Measurements from ENCODE around the gene TMEM51. TPM values are rescaled to one million over a fixed set of nuclear protein-coding genes. Genes with fewer than 3 reads are reported as not detected.

The TMEM51 gene
- total and polyA plus RNA-seq, 2 of the 13 experiments (the other 11 are each of a cell fraction or from before 2014, with no cell fraction given), result 12.2 to 22.3 TPM

GRCh38 chr1:15152318-15153183, 996 bp upstream of the TMEM51 start (continued):
- TF ChIP-seq, protein P1, sequence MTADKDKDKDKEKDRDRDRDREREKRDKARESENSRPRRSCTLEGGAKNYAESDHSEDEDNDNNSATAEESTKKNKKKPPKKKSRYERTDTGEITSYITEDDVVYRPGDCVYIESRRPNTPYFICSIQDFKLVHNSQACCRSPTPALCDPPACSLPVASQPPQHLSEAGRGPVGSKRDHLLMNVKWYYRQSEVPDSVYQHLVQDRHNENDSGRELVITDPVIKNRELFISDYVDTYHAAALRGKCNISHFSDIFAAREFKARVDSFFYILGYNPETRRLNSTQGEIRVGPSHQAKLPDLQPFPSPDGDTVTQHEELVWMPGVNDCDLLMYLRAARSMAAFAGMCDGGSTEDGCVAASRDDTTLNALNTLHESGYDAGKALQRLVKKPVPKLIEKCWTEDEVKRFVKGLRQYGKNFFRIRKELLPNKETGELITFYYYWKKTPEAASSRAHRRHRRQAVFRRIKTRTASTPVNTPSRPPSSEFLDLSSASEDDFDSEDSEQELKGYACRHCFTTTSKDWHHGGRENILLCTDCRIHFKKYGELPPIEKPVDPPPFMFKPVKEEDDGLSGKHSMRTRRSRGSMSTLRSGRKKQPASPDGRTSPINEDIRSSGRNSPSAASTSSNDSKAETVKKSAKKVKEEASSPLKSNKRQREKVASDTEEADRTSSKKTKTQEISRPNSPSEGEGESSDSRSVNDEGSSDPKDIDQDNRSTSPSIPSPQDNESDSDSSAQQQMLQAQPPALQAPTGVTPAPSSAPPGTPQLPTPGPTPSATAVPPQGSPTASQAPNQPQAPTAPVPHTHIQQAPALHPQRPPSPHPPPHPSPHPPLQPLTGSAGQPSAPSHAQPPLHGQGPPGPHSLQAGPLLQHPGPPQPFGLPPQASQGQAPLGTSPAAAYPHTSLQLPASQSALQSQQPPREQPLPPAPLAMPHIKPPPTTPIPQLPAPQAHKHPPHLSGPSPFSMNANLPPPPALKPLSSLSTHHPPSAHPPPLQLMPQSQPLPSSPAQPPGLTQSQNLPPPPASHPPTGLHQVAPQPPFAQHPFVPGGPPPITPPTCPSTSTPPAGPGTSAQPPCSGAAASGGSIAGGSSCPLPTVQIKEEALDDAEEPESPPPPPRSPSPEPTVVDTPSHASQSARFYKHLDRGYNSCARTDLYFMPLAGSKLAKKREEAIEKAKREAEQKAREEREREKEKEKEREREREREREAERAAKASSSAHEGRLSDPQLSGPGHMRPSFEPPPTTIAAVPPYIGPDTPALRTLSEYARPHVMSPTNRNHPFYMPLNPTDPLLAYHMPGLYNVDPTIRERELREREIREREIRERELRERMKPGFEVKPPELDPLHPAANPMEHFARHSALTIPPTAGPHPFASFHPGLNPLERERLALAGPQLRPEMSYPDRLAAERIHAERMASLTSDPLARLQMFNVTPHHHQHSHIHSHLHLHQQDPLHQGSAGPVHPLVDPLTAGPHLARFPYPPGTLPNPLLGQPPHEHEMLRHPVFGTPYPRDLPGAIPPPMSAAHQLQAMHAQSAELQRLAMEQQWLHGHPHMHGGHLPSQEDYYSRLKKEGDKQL (CRISPR knock-in tag; IDR thresholded peaks at IDR 0.05; ENCODE audit: low read depth), result no peak
- TF ChIP-seq DNMT3B (CRISPR knock-in tag; conservative IDR thresholded peaks at IDR 0.05) (0 out of 2 replicates have a peak, but pooled peaks have one; percentile 5), NFYB (CRISPR knock-in tag; IDR thresholded peaks at IDR 0.05) (0 out of 2 replicates have a peak, but pooled peaks have one; percentile 8), SNAPC5 (CRISPR knock-in tag; IDR thresholded peaks at IDR 0.05; ENCODE audit: borderline replicate concordance) (no peak), NRL (CRISPR knock-in tag; IDR thresholded peaks at IDR 0.05; ENCODE audit: borderline replicate concordance) (no peak), ZNF577 (CRISPR knock-in tag; IDR thresholded peaks at IDR 0.05; ENCODE audit: borderline replicate concordance, low read depth) (no peak), ZNF766 (CRISPR knock-in tag; IDR thresholded peaks at IDR 0.05; ENCODE audit: borderline replicate concordance) (no peak), RFX1 (IDR thresholded peaks at IDR 0.05) (no peak), ZNF441 (CRISPR knock-in tag; IDR thresholded peaks at IDR 0.05; ENCODE audit: borderline replicate concordance) (peak; percentile 48; the same call in 1 of the 2 replicates), ZNF264 (CRISPR knock-in tag; IDR thresholded peaks at IDR 0.05) (no peak; the same call in 1 of the 2 replicates), ZNF30 (CRISPR knock-in tag; IDR thresholded peaks at IDR 0.05) (no peak), ZBTB4 (CRISPR knock-in tag; IDR thresholded peaks at IDR 0.05; ENCODE audit: borderline replicate concordance) (no peak), ZNF777 (CRISPR knock-in tag; IDR thresholded peaks at IDR 0.05) (0 out of 2 replicates have a peak, but pooled peaks have one; percentile 41), SP4 (CRISPR knock-in tag; IDR thresholded peaks at IDR 0.05) (no peak; the same call in 1 of the 2 replicates), NBN (conservative IDR thresholded peaks at IDR 0.05) (no peak), NFIB (CRISPR knock-in tag; IDR thresholded peaks at IDR 0.05; ENCODE audit: borderline replicate concordance) (no peak)
- TF ChIP-seq, protein P2, sequence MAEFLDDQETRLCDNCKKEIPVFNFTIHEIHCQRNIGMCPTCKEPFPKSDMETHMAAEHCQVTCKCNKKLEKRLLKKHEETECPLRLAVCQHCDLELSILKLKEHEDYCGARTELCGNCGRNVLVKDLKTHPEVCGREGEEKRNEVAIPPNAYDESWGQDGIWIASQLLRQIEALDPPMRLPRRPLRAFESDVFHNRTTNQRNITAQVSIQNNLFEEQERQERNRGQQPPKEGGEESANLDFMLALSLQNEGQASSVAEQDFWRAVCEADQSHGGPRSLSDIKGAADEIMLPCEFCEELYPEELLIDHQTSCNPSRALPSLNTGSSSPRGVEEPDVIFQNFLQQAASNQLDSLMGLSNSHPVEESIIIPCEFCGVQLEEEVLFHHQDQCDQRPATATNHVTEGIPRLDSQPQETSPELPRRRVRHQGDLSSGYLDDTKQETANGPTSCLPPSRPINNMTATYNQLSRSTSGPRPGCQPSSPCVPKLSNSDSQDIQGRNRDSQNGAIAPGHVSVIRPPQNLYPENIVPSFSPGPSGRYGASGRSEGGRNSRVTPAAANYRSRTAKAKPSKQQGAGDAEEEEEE (CRISPR knock-in tag; IDR thresholded peaks at IDR 0.05; ENCODE audit: borderline replicate concordance), result no peak
